Cardiac fibroblast (primary cell): ENCODE data around the gene TMEM186.
"Not testable (repeated sequence)": the region's sequence is repeated elsewhere in the genome, so short reads cannot be mapped to it uniquely, and the experiment has no call there.

Experiments used
- DNase-seq, 2 donors: peaks; one replicate each; pipeline versions ENCODE4 v3.0.0 to v3.0.0-alpha.2; 2010; ENCODE audit warnings: low read depth in 2 of 2
- H3K4me3 ChIP-seq, 2 donors: replicated peaks in 1 of 2; 1 replicate in 1 of 2; 2 replicates in 1 of 2; pipeline ENCODE4 v1.5.1; 2011; ENCODE audit warnings: low read depth in 2 of 2, low read length in 2 of 2, mild to moderate bottlenecking in 2 of 2, moderate library complexity in 1 of 2
- CTCF ChIP-seq: IDR thresholded peaks from one replicate; pipeline ENCODE4 v1.5.1; 2011; ENCODE audit warnings: low read depth, mild to moderate bottlenecking, low read length, inconsistent platforms

Gene TMEM186

GRCh38 chr16:8798535-8799157 lies 1.2 kb upstream of the TMEM186 start:
- DNase-seq = no peak
- no peak for TF ChIP-seq CTCF
- peak overlapping the region; percentile 85 to 98 for H3K4me3 ChIP-seq

GRCh38 chr16:8798174-8798527 lies 712 bp upstream of the TMEM186 start:
- no peak for DNase-seq
- no peak for TF ChIP-seq CTCF
- peak overlapping the region; percentile 85 to 98 for H3K4me3 ChIP-seq

- H3K4me3 ChIP-seq = peak overlapping the region; percentile 85 to 98
- no peak for TF ChIP-seq CTCF
- DNase-seq = no peak
Measured at GRCh38 chr16:8796469-8797363, 723 bp downstream of the TMEM186 start.

GRCh38 chr16:8795818-8796217 lies 1.6 kb downstream of the TMEM186 start:
- no peak for TF ChIP-seq CTCF
- no peak overlapping the region for H3K4me3 ChIP-seq
- no peak for DNase-seq

- DNase-seq = no peak
- H3K4me3 ChIP-seq = no peak overlapping the region
- no peak for TF ChIP-seq CTCF
Measured at GRCh38 chr16:8795091-8795490, 2.3 kb downstream of the TMEM186 start.

- TF ChIP-seq CTCF = no peak
- DNase-seq = no peak
- no peak overlapping the region for H3K4me3 ChIP-seq
Measured at GRCh38 chr16:8788578-8789172, 8.8 kb downstream of the TMEM186 start.

GRCh38 chr16:8786316-8786715 lies 11.1 kb downstream of the TMEM186 start:
- not testable (repeated sequence) for DNase-seq

More at GRCh38 chr16:8786316-8786715, 11.1 kb downstream of the TMEM186 start:
- not testable (repeated sequence) for H3K4me3 ChIP-seq
